Fibroblast of peridontal ligament (primary cell): ENCODE measurements around the gene MYZAP.
"Not testable (repeated sequence)": the region's sequence is repeated elsewhere in the genome, so short reads cannot be mapped to it uniquely, and the experiment has no call there.

Experiments
- DNase-seq: peaks from one replicate; pipeline ENCODE4 v3.0.0-alpha.2; 2010; ENCODE audit errors: extremely low read depth

MYZAP gene

GRCh38 chr15:57594479-57594878 is 2.8 kb downstream of the MYZAP start:
- DNase-seq = no peak

DNA sequence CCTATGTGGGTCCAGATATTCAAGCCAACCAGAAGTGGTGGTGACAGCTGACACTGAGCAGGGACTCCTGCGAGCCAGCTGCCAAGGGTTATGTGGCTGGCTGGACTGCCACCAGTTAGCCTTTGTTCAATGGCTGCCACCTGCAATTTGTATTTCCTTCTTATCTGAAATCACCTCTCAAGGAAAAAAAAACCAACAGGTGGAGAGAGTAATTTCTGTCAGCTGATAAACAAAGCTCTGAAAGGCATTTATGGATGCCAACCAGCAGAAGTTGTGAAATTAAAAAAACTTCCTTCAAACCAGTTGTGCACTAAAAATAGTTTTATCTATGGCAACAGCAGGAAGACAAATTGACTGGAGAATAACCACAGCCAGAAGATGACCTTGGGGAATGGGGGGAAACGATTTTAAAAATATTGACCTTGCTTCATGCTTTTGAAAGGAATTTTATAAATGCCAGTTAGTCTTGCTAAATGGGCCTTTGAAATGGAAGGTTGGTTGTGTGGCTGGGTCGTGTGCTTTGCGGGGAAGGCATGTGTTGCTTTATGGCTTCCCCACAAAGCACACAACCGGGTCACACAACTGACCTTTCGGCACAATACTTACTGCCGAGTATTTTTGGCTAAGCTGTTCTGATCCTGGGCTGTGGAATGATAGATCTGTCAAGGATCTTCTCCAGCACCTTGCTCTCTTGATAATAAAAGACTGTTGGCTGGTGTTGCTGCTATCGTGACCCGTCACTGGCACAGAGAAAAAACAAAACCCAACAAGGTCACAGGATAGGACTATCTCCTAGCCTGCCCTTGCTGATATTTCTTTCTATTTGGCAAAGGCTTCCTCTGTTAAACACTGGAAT is 3.5 kb downstream of the MYZAP start:
- no peak for DNase-seq

GRCh38 chr15:57596301-57596855 is 4.7 kb downstream of the MYZAP start:
- DNase-seq = no peak

GRCh38 chr15:57596978-57597377 is 5.3 kb downstream of the MYZAP start:
- no peak for DNase-seq

DNA sequence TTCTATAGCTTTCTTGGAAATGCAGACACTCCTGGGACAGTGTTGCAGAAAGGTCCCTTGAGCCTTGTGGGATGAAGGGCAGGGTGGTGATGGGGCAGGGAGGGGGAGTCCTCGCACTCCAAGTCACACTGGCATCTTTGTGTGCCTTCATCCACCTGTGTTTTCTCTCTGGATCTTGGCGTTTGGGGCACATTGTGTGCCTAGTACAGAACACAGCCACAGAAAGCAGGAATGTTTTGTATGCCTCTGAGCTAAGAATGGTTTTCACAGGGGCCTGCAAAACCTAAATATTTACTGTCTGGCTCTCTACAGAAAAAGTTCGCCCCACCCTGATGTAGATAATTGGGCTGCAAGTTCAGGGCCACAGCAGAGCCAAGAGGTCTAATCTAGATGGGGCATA is 5.7 kb downstream of the MYZAP start:
- no peak for DNase-seq

- no peak for DNase-seq
These were observed 6.6 kb downstream of the MYZAP start for GRCh38 chr15:57598346-57598745.

GRCh38 chr15:57599296-57599810 is 7.6 kb downstream of the MYZAP start:
- DNase-seq = no peak

DNA sequence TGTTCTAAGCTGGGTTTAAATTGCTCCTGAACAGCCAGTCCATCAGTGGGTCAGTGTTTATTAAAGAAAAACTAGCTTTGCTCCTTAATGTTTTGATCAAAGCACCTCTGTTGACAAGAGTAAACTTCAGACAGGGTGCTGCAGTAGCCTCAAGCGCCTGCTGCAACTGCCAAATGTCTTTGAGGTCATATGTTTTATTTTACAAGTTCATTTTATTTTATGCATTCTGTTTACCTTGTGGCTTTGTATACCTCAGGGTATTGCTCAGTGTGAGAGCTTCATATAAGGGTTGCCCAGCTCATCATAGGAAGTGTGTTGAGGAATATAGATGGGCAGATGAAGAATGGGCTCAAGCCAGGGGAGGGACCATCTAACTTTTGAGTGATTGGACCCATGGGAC is 8.5 kb downstream of the MYZAP start:
- no peak for DNase-seq

GRCh38 chr15:57604507-57604906 is 12.8 kb downstream of the MYZAP start:
- no peak for DNase-seq

- no peak for DNase-seq
These were observed 13.8 kb downstream of the MYZAP start for GRCh38 chr15:57605491-57605890.

DNA sequence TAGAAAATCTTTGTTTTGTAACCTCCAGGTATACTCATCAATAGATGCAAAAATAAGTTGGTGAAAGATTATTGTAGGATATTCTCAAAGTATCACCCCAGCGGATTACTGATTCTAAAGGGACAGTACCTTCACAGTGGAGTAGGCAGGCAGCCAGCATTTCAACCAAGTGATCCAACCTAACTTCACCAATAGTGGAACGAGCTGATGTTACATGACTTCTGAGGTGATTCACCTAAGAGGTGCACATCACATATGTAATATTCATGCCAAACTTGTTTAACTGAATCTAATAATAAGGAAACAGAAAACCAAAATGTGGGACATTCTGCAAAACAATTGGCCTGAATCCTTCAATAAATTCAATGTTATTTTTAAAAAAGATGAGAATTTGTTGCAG is 14.3 kb downstream of the MYZAP start:
- no peak for DNase-seq

DNA sequence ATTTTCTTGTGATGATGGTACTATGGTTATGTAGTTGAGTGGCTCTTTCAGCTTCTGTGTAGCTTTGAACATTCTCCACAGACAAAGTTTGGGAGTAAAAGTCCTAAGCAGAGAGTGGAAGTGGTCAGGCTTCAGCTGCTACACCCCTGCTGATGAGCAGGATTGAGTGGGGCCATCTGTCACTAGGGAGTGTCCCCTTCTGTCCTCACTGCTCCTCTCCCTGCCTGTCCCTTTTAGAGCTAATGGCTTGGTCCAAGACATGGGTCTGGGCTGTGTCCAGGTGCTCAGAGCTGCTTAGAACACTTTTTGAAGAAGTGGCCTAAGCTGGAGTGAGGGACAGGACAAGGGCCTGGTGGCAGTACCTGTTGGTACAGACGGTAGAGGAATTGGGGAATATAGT is 15.1 kb downstream of the MYZAP start:
- DNase-seq = no peak

- no peak for DNase-seq
These were observed 15.9 kb downstream of the MYZAP start for GRCh38 chr15:57607570-57608000.

- peak; percentile 3 for DNase-seq
These were observed 18.3 kb downstream of the MYZAP start for GRCh38 chr15:57609805-57610529.

DNA sequence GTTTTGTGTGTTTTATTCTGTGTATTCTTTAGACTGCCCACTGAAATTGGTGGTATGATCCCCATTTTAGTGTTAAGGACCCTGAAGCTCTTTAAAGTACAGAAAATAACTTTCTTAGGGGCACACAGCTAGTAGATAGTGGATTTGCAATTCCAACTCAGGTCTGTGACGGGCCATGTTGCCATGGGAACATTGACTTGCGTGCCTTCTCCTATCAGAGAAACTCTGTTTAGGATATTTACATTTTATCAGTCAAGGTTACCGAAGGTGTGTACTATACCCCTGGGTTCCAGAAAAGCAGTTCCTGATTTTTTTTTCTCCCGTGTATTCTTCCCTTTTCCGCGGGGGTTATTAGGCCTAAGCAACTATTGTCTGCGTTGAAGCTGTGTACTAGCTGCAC is 19.4 kb downstream of the MYZAP start:
- DNase-seq = no peak

GRCh38 chr15:57611938-57612337 is 20.2 kb downstream of the MYZAP start:
- peak; percentile 5 for DNase-seq

DNA sequence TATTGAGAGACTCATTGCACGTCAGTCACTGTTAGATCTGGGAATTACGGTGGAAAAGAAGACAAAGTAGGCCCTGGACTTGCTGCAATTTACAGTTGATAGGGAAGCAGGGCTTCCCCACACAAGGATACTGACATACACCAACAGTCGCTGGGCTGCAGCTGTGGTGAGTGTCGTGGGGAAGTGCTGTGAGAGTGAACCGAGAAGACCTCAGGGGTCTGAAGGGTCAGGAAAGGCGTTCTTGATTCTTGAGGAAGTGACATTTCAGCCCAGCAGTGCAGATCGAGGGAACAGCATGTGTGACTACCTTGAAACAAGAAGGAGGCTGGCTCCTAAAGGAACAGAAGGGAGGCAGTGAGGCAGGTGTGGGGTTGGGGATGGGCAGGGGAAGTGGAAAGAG is 22.5 kb downstream of the MYZAP start:
- DNase-seq = no peak

GRCh38 chr15:57615951-57616496 is 24.3 kb downstream of the MYZAP start:
- not testable (repeated sequence) for DNase-seq

- DNase-seq = no peak
These were observed 26.6 kb downstream of the MYZAP start for GRCh38 chr15:57618325-57618724.

- DNase-seq = no peak
These were observed 28.0 kb downstream of the MYZAP start for GRCh38 chr15:57619746-57620145.

- DNase-seq = no peak
These were observed 33.0 kb downstream of the MYZAP start for GRCh38 chr15:57624730-57625129.

DNA sequence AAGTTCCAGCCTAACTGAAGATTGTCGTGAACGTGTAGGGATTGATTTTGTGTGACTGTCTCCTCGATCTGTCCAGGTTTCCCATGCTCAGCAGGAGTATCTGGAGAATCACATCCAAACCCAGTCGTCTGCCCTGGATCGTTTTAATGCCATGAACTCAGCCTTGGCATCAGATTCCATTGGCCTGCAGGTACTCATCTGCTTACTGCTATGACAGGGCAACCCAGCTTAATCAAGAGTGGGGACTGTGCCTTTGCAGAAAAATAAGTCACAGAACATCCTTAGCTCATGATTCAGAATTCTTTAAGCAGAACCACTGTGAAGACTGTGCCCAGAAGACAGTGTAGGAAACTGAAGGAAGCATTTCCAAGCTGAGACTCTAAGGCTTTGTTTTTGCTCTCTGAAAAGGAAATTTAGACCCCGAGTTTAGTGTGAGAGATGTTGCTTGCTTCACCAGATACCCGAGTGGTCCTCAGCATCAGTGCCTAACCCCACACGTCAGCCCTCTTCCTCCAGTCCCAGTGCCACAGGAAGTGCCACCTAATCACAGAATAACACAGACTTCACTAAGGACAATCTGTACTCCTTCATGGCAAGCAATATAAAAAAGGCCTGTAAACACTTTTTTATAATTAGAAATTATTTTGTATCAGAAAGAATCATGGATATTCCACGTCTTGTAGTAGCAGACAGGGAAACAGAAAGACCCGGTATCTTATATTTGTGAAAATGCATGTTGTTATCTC is 34.2 kb downstream of the MYZAP start:
- no peak for DNase-seq
